ENCODE data around the gene TPD52L2. TPM values are rescaled to one million over a fixed set of nuclear protein-coding genes. Genes with fewer than 3 reads are reported as not detected.

The TPD52L2 gene
- total RNA-seq, 1 donor from 2014 or later, result 141 TPM

DNA sequence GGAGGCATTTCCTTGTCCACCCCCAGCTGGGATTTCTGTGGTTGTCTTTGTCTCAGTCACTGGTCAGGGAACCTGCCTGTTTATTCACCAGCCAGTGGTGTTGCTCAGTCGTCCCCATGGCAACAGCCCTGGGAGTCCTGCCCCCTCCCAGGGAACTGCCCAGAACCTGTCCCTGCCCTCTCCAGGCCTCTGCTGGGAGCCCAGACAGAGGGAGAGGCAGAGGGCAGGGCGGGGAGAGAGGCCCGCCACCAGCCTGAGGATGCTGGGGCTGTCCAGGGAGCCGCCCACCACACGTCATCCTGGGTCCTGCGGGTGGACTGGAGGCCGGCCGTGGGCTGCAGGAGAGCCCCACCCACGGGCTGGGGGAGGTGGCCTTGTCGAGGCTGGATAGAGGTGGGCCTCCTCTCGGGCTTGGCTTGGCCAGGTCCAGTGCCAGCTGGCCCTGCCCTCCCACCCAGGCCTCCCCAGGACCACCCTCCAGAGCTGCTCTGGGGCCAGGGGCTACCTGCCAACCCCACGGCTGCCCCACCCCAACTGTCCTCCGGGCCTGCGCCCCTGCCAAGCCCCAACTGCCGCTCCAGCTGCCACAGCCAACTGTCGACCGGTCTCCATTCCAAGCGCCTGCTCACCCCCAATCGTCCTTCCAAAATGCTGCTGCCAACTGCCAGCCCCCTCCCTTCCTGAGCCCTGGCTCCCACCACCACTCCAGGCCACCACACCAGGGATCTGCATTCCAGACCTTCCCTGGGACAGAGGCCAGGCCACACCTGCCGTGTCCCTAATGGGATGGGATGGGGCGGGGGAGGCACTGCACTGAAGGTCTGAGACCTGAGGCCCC lies 29.8 kb upstream of the TPD52L2 start:
- Mint-ChIP-seq H3K27me3 (ENCODE audit: low read depth) (no peaks in the 10 kb centered on the region), H3K9me3 (ENCODE audit: low read depth) (no peaks in the 10 kb centered on the region), H3K36me3 (ENCODE audit: low read depth) (no peaks in the 10 kb centered on the region), H3K4me3 (ENCODE audit: unreplicated experiment) (no peak overlapping the region), H3K4me1 (ENCODE audit: low read depth) (peaks cover 20% of the 10 kb centered on the region), H3K27ac (ENCODE audit: unreplicated experiment) (no peak overlapping the region)
- TF ChIP-seq CTCF (IDR thresholded peaks at IDR 0.05), result no peak
- DNase-seq (ENCODE audit: low spot score), result no peak

GRCh38 chr20:63836458-63837344 lies 28.4 kb upstream of the TPD52L2 start:
- Mint-ChIP-seq H3K36me3 (ENCODE audit: low read depth) (no peaks in the 10 kb centered on the region), H3K4me1 (ENCODE audit: low read depth) (peaks cover 20% of the 10 kb centered on the region), H3K27ac (ENCODE audit: unreplicated experiment) (no peak overlapping the region), H3K27me3 (ENCODE audit: low read depth) (no peaks in the 10 kb centered on the region), H3K4me3 (ENCODE audit: unreplicated experiment) (no peak overlapping the region), H3K9me3 (ENCODE audit: low read depth) (no peaks in the 10 kb centered on the region)
- DNase-seq (ENCODE audit: low spot score), result no peak
- TF ChIP-seq CTCF (IDR thresholded peaks at IDR 0.05), result no peak

- H3K27me3 Mint-ChIP-seq (ENCODE audit: low read depth), result no peaks in the 10 kb centered on the region
- peaks cover 20% of the 10 kb centered on the region for H3K4me1 Mint-ChIP-seq (ENCODE audit: low read depth)
- H3K9me3 Mint-ChIP-seq (ENCODE audit: low read depth), result no peaks in the 10 kb centered on the region
- no peak overlapping the region for H3K27ac Mint-ChIP-seq (ENCODE audit: unreplicated experiment)
- H3K36me3 Mint-ChIP-seq (ENCODE audit: low read depth), result no peaks in the 10 kb centered on the region
- H3K4me3 Mint-ChIP-seq (ENCODE audit: unreplicated experiment), result no peak overlapping the region
- TF ChIP-seq CTCF (IDR thresholded peaks at IDR 0.05), result no peak
- no peak for DNase-seq (ENCODE audit: low spot score)
Observed at GRCh38 chr20:63837479-63837878, 27.6 kb upstream of the TPD52L2 start.

- H3K36me3 Mint-ChIP-seq (ENCODE audit: low read depth), result peaks cover 2% of the 10 kb centered on the region
- no peak overlapping the region for H3K27ac Mint-ChIP-seq (ENCODE audit: unreplicated experiment)
- H3K27me3 Mint-ChIP-seq (ENCODE audit: low read depth), result peaks cover 2% of the 10 kb centered on the region
- DNase-seq (ENCODE audit: low spot score), result no peak
- no peaks in the 10 kb centered on the region for H3K9me3 Mint-ChIP-seq (ENCODE audit: low read depth)
- peaks cover 6% of the 10 kb centered on the region for H3K4me1 Mint-ChIP-seq (ENCODE audit: low read depth)
- no peak overlapping the region for H3K4me3 Mint-ChIP-seq (ENCODE audit: unreplicated experiment)
- TF ChIP-seq CTCF (IDR thresholded peaks at IDR 0.05), result no peak
Observed at GRCh38 chr20:63839620-63840019, 25.4 kb upstream of the TPD52L2 start.

- Mint-ChIP-seq H3K4me3 (ENCODE audit: unreplicated experiment) (no peak overlapping the region), H3K9me3 (ENCODE audit: low read depth) (no peaks in the 10 kb centered on the region), H3K4me1 (ENCODE audit: low read depth) (peaks cover 2% of the 10 kb centered on the region), H3K36me3 (ENCODE audit: low read depth) (peaks cover 2% of the 10 kb centered on the region), H3K27ac (ENCODE audit: unreplicated experiment) (no peak overlapping the region), H3K27me3 (ENCODE audit: low read depth) (peaks cover 2% of the 10 kb centered on the region)
- TF ChIP-seq CTCF (IDR thresholded peaks at IDR 0.05), result no peak
- DNase-seq (ENCODE audit: low spot score), result no peak
Observed at GRCh38 chr20:63840405-63840828, 24.7 kb upstream of the TPD52L2 start.
